GM19463 (cell line): Measurements from ENCODE around the gene DNAJC22.
A peak's percentile ranks its signal among the peaks of the same experiment; 100 is the strongest.
"Not testable (repeated sequence)": the region's sequence is repeated elsewhere in the genome, so short reads cannot be mapped to it uniquely, and the experiment has no call there.

Experiments
- ATAC-seq: cut with Tn5 transposase; IDR thresholded peaks from one replicate; pipeline ENCODE4 v1.9.1; 2021; ENCODE audit warnings: mild to moderate bottlenecking, moderate library complexity; ENCODE audit not compliant: unreplicated experiment

The DNAJC22 gene

DNA sequence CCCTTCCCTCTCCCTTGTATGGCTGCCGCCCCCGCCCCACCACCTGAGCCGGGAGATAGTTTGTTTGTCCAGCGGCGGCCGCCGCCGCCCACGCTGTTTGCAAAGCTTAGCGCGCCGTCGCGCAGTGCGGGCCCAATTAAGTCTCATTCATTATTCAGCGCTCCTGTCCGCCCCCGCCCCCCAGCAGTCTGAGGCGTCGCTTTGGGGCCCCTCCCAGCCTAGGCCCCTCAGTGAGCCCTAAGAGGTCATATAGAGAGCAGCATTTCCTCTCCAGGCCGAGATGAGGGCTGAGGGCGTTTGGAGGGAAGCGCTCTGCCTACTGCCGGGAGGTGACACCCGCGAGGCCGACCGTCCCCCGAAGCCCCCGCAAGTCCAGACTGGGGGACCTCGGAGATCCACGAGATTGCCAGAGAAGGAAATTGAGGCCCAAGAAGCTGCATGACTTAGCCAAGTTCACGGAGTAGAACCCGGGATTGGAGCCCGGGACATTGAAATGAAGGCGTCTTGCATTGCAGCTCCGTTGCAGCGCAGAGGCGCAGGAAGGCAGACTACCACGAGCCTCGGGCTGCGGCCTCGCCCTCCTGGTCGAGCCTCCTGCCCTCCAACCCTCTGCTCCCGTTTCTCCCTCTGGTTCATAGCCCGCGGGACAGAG lies at the start of gene DNAJC22:
TSS of gene DNAJC22 (plus strand) at position 230 of the 652 bp plus-strand sequence. CDS start 1,985 bp downstream, outside the sequence.
- ATAC-seq, result no peak

DNA sequence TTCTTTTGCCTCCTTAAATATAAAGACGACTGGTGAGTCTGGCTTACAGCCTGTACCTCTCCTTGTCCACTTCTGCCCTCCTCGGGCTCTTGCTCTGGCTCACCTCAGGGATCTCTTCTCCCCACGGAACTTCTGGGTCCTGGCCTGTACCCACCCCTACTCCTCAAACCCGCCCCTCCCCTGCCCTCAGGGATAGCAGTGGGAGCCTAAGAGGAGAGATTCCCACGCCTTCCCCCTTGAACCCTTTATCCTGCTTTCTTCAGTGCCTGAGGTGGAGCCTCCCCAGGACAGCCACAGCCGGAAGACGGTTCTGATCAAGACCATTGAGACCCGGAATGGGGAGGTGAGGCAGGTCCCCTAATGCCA lies 49.0 kb upstream of the DNAJC22 start:
- ATAC-seq, result no peak

DNA sequence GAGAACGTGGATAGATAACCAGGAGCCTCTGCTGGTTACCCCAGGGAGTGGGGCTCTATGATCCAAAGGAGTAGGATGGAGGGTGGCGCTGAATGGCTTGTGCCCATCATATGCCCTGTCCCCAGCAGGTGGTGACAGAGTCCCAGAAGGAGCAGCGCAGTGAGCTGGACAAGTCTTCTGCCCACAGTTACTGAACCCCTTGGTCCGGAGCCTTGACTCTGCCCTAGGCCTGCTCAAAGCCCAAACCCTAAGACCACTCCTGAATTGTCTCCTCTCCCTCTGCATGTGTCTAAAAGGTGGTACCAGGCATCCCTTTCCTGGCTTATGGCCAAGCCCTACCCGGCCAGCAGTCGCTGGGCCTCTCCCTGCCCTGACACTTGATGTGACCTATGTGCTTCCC lies 48.5 kb upstream of the DNAJC22 start:
- ATAC-seq, result no peak

DNA sequence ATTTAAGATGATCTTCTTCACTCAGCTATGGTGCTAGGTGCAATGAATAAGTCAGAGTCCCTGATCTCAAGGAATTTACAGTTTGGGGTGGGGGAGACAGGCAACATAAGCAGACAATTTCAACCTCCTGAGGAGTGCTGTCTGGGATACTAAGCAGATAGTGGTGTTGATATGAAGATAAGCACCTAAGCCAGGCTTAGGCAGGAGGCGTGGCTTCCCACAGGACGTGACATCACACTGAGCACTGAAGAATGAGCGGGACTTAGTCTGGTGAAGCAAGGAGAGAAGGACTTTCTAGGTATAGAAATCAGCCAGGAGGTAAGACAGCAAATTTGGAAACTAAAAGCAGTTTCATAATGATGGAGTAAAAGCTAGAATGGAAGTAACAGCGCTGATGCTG lies 44.9 kb upstream of the DNAJC22 start:
- ATAC-seq, result no peak

DNA sequence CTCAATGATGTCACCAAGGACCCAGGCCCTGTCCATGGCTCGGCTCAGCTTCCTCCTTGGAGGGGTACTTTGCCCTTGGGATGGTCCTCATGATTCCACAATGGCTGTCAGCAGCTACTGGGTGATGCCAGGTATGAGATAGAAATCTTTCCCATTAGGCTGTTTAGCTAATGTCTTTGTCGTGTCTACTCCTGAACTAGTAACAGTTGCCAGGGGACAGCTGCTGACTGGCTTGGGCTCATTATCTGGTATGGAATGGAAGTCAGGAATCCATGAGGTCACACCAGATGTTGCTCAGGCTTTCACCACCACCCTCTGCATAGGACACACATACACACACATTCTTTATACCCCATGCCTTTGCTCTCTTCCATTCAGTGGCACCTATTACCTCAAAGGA lies 42.5 kb upstream of the DNAJC22 start:
- no peak for ATAC-seq

DNA sequence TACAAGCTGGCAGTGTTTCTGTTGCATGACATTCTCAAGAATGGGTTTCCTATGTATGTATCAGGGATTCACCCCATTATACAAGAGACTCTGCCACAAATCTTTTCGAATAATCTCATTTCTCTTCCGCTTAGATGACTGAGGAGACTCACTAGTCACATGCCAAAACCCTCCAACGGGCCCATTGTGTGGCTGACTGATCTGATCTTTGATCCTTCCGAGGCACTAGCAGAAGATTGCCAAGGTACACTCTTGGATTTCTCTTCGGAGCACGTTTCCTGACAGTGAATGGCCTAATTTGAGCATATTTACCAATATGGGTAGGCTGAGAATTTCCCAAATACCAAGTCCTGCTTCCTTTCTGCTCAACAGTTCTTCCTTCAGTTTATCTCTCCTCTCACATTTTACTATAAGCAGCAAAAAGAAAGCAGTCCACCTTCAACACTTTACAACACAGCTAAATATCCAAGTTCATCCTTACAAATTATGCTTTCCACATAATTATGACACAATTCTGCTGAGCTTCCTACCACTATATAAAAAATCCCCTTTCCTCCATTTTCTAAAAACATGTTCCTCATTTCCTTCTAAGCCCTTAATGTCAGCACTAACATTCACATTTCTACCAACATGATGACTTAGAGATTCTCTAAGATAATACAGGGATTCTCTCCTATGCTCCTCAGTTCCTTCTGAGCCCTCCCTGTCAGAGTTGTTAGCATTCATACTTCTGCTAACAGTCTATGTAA lies 40.8 kb upstream of the DNAJC22 start:
- no peak for ATAC-seq

DNA sequence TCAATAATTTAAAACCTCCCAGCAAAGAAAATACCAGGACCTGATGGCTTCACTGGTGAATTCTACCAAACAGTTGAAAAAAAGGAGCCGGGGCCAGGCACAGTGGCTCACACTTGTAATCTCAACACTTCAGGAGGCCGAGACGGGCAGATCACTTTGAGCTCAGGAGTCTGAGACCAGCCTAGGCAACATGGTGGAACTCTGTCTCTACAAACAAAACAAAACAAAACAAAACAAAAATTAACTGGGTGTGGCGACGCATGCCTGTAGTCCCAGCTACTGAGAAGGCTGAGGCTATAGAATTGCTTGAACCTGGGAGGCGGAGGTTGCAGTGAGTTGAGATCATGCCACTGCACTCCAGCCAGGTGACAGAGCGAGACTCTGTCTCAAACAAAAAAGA lies 37.3 kb upstream of the DNAJC22 start:
- ATAC-seq, result no peak

DNA sequence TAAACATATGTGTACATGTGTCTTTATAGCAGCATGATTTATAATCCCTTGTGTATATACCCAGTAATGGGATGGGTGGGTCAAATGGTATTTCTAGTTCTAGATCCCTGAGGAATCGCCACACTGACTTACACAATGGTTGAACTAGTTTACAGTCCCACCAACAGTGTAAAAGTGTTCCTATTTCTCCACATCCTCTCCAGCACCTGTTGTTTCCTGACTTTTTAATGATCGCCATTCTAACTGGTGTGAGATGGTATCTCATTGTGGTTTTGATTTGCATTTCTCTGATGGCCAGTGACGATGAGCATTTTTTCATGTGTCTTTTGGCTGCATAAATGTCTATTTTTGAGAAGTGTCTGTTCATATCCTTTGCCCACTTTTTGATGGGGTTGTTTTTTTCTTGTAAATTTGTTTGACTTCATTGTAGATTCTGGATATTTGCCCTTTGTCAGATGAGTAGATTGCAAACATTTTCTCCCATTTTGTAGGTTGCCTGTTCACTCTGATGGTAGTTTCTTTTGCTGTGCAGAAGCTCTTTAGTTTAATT lies 36.2 kb upstream of the DNAJC22 start:
- ATAC-seq, result not testable (repeated sequence)

DNA sequence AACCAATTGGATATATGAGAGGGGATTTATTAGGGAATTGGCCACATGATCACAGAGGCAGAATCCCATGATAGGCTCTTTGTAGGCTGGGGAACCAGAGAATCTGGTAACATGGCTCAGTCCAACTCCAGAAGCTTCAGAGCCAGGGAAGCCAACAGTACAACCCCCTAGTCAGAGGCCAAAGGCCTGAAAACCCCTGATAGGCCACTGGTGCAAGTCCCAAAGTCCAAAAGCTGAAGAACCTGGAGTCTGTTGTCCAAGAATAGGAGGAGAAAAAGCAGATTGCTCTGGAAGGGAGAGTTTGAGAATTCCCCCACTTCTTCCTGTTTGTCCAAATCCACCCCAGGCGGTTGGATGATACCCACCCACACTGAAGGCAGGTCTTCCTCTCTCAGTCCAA lies 31.9 kb upstream of the DNAJC22 start:
- ATAC-seq, result no peak

DNA sequence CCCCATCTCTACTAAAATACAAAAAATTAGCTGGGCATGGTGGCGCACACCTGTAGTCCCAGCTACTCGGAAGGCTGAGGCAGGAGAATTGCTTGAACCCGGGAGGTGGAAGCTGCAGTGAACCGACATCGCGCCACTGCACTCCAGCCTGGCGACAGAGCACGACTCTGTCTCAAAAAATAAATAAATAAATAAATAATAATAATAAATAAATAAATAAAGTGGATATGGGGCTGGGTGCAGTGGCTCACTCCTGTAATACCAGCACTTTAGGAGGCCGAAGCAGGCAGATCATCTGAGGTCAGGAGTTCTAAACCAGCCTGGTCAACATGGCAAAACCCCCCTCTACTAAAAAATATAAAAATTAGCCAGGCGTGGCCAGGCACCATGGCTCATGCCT lies 29.6 kb upstream of the DNAJC22 start:
- not testable (repeated sequence) for ATAC-seq

DNA sequence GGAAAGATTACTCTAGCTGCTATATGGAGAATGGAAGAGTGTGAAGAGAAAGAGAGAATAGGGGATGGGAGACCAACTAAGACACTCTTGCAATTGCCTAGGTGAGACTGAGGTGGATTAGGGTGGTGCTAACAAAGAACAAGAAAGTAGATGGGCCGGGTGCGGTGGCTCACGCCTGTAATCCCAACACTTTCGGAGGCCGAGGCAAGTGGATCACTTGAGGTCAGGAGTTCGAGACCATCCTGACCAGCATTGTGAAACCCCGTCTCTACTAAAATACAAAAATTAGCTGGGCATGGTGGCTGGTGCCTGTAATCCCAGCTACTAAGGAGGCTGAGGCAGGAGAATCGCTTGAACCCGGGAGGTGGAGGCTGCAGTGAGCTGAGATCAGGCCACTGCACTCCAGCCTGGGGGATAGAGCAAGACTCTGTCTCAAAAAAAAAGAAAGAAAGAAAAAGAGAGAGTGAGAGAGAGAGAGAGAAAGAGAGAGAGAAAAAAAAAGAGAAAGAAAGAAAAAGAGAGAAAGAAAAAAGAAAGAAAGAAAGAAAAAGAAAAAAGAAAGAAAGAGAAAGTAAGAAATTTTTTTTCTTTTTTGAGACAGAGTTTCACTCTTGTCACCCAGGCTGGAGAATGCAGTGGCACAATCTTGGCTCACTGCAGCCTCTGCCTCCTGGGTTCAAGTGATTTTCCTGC lies 26.1 kb upstream of the DNAJC22 start:
- ATAC-seq, result not testable (repeated sequence)

DNA sequence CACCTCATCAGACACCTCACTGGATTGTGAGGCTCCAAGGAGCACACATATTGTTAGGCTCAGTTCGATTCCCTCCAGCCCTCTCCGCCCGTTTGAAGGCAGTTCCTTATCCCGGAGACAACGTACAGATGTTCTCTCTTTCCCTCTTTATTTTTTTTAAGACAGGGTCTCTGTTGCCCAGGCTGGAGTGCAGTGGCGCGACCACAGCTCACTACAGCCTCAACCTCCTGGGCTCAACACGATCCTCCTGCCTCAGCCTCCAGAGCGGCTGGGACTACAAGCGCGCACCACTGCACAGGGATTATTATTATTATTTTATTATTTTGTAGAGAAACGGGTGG lies 24.4 kb upstream of the DNAJC22 start:
- ATAC-seq, result no peak

DNA sequence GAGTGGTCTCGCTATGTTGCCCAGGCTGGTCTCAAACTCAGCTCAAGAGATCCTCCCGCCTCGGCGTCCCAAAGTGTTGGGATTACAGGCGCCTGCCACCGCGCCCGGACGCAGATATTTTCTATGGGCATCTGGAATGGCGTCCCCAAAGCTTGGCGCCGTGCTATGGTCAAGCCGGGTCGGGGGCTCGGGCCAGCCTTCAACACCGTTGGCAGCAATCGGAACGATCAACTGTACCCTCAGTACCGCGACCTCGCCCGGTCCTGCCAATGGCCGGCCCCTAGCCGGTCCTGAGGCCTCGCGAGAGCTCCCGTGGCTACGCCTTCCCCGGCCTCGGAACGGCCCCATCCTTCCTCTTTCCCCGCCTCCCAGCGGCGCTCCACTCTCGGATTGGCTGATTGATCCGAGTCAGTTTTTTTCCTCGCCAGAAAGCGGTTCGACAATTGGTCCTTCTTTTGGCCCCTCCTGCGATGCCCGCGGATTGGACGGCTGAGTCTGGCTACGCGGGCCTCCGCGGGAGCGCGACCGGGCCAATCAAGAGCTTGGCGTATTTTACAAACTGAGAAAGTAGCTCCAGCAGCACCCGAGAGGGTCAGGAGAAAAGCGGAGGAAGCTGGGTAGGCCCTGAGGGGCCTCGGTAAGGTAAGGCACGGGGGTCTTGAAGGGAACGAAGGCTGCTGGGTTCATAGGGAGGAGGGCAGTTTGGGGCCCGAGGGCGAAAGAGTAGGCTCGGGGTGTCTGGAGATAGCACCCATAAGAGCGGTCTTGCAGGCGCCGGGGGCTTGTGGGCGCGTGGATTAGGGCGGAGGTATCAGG lies 23.8 kb upstream of the DNAJC22 start, which contains the start of gene TROAP:
TSS of gene TROAP (plus strand) at position 548 of the 816 bp plus-strand sequence. CDS start 354 bp downstream, outside the sequence.
- ATAC-seq, result peak; percentile 98

DNA sequence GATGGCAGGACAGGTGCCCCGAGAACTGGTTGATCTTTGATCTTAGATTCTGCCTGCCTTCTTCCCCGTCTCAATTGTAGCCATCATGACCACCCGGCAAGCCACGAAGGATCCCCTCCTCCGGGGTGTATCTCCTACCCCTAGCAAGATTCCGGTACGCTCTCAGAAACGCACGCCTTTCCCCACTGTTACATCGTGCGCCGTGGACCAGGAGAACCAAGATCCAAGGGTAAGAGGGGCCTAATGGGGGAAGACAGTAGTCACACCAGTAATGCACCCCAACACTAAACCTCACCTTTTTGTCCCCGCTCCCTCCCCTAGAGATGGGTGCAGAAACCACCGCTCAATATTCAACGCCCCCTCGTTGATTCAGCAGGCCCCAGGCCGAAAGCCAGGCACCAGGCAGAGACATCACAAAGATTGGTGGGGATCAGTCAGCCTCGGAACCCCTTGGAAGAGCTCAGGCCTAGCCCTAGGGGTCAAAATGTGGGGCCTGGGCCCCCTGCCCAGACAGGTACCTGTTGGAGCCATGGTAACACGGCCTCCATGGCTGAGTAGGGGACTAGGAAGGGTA lies 23.1 kb upstream of the DNAJC22 start:
- no peak for ATAC-seq

DNA sequence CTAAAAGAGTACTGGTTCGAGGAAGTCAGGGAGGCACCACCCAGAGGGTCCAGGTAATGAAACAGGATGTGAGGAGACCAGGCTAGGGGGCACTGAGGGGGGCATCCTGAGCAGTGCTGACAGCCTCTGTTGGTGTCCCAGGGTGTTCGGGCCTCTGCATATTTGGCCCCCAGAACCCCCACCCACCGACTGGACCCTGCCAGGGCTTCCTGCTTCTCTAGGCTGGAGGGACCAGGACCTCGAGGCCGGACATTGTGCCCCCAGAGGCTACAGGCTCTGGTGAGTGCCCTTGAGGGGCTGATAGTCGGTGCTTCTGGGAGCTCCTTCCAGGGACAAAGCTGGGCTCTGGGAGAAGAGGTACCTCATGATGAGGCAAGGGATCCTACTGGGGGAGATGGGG lies 21.1 kb upstream of the DNAJC22 start:
- ATAC-seq, result no peak

DNA sequence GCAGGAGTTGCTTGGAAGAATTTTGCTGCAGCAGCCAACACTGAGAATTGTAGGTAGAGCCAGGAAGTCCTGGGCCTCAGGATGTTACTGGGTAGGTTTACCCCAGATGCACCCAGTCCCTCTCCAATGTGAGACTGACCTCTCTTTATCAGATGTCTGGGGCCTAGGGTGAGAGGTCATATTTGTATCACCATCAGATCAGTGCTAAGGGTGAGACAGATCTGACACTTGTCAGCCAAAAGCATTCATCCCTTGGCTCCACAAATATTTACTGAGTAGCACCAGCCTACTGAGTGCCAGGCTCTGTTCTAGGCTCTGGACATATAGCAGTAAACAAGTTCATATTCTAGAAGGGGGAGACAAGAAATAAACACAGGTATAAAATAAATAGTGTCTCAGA lies 19.3 kb upstream of the DNAJC22 start:
- no peak for ATAC-seq

DNA sequence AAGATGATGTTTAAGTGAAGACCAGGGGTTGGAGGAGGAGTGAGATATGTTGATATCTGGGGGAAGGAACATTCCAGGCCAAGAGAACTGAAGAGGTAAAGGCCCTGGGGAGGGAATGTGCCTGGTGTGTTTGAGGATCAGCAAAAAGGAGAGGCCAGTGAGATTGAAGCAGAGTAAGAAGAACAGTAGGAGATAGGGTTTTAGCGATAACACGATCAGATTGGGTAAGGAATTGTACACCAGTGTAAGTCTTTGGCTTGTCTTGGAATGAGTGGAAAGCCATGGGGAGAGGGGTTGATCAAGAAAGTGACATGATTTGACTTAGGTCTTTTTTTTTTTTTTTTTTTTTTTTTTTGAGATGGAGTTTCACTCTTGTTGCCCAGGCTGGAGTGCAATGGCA lies 18.8 kb upstream of the DNAJC22 start:
- no peak for ATAC-seq

DNA sequence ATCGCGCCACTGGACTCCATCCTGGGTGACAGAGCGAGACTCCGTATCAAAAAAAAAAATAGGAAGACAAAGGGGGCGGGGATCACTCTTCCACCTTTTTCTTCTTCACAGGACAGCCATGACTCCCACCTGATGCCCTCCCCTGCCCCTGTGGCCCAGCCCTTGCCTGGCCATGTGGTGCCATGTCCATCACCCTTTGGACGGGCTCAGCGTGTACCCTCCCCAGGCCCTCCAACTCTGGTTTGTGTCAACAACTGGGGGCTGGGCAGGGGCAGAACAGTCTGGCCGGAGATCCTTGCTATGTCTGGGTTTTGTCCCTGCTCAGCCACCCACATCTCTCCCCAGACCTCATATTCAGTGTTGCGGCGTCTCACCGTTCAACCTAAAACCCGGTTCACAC lies 17.9 kb upstream of the DNAJC22 start:
- ATAC-seq, result no peak

DNA sequence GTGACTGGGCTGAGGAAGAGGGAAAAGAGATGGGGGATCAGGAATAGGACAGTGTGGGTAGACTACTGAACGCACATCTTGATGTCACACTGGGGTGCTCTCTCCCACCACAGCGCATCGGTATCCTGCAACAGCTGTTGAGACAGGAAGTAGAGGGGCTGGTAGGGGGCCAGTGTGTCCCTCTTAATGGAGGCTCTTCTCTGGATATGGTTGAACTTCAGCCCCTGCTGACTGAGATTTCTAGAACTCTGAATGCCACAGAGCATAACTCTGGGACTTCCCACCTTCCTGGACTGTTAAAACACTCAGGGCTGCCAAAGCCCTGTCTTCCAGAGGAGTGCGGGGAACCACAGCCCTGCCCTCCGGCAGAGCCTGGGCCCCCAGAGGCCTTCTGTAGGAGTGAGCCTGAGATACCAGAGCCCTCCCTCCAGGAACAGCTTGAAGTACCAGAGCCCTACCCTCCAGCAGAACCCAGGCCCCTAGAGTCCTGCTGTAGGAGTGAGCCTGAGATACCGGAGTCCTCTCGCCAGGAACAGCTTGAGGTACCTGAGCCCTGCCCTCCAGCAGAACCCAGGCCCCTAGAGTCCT lies 16.6 kb upstream of the DNAJC22 start:
- no peak for ATAC-seq
